ENCODE data around the gene SUPT5H. TPM values are rescaled to one million over a fixed set of nuclear protein-coding genes. Genes with fewer than 3 reads are reported as not detected.

SUPT5H gene
- total and polyA plus RNA-seq, 2 of the 8 experiments (the other 6 are each of a cell fraction or from before 2014, with no cell fraction given): 77.8 to 111 TPM

DNA sequence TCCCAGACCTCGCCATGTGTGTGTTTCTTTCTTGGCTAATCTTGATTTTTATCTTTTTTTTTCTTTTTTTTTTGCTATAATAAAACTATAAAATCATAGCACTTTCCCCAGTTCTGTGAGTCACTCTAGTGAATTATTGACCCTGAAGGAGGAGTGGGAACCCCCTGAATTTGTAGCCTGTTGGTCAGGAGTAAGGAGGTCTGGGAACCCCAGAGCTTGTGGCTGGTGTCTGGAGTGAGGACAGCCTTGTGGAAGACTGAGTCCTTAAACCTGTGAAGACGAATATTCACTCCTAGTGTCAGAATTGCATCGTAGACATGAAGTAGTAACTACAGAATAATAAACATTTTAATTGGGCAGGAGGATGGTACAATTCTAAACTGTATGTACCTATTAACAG, 79.8 kb downstream of the SUPT5H start:
- Histone ChIP-seq H2AK5ac (ENCODE audit: low read depth, low read length) (no peak overlapping the region), H4K5ac (ENCODE audit: insufficient read length, low read depth, low read length) (no peak overlapping the region), H4K20me1 (replicated peaks in 1 of 2; ENCODE audit: control insufficient read depth in 1 of 2, insufficient read depth in 2 of 2, low read length in 2 of 2) (peaks cover 0 to 4% of the 10 kb centered on the region in 2 experiments), H3K27me3 (replicated peaks in 1 of 4; ENCODE audit: control insufficient read depth in 3 of 4, extremely low read depth in 1 of 4, insufficient read depth in 3 of 4, low read length in 3 of 4) (no peaks in the 10 kb centered on the region), H3K27ac (ENCODE audit: low read depth, low read length) (no peak overlapping the region), H3K79me1 (ENCODE audit: low read depth, low read length) (no peaks in the 10 kb centered on the region), H4K91ac (replicated peaks; ENCODE audit: insufficient read length, low read length) (no peak overlapping the region), H2BK15ac (ENCODE audit: low read length) (no peak overlapping the region), H3K79me2 (ENCODE audit: control insufficient read depth in 1 of 2, insufficient read depth in 2 of 2, low read length in 2 of 2) (no peaks in the 10 kb centered on the region), H3K14ac (ENCODE audit: insufficient read length) (no peak overlapping the region), H3K4me2 (ENCODE audit: insufficient read depth in 1 of 2, low read depth in 2 of 2, low read length in 2 of 2) (no peak overlapping the region), H3K4me3 (ENCODE audit: extremely low read depth in 1 of 4, insufficient read depth in 2 of 4, low read depth in 3 of 4, low read length in 4 of 4) (no peak overlapping the region), H2BK120ac (replicated peaks; ENCODE audit: low read depth, low read length) (no peak overlapping the region), H3K4me1 (replicated peaks in 1 of 4; ENCODE audit: control insufficient read depth in 3 of 4, insufficient read depth in 4 of 4, low read length in 3 of 4) (no peaks in the 10 kb centered on the region), H2BK5ac (ENCODE audit: low read depth, low read length) (no peak overlapping the region), H3K23me2 (ENCODE audit: low read depth, low read length) (no peaks in the 10 kb centered on the region), H3K56ac (replicated peaks; ENCODE audit: insufficient read length, low read depth, low read length) (no peak overlapping the region), H2BK12ac (ENCODE audit: low read depth, low read length) (no peak overlapping the region), H3K9me3 (ENCODE audit: insufficient read depth in 2 of 2, low read depth in 1 of 2, low read length in 1 of 2) (no peaks in the 10 kb centered on the region), H2BK20ac (ENCODE audit: low read length) (no peak overlapping the region), H3K18ac (ENCODE audit: extremely low read depth, low read length) (no peak overlapping the region), H3K9ac (replicated peaks in 1 of 4; ENCODE audit: extremely low read depth in 1 of 4, low read depth in 3 of 4, low read length in 3 of 4) (no peak overlapping the region), H3K4ac (replicated peaks; ENCODE audit: insufficient read length, low read depth, low read length) (no peak overlapping the region), H3K36me3 (ENCODE audit: control insufficient read depth in 2 of 4, insufficient read depth in 4 of 4, low read length in 3 of 4) (peaks cover 2 to 11% (median 3%) of the 10 kb centered on the region in 4 experiments; a peak in 3 of 8 replicates), H2AFZ (ENCODE audit: low read length) (no peak overlapping the region), H4K8ac (ENCODE audit: extremely low read depth, insufficient read depth, low read length) (no peak overlapping the region), H3K23ac (ENCODE audit: insufficient read length) (no peak overlapping the region)
- no peak for DNase-seq (ENCODE audit: low read depth in 1 of 2, low spot score in 2 of 2)
- CTCF ChIA-PET (ENCODE audit: partially characterized antibody): interaction anchor here (0.7 to 10.6 kb wide), 5 partner anchors 8 to 50 kb away, joined by 3 to 101 read pairs (median 17); partner anchors contain the start of genes EID2, EID2B and SELENOV
- POLR2A ChIA-PET (ENCODE audit: partially characterized antibody): interaction anchor here (1.5 to 2.7 kb wide), 5 partner anchors 9 to 90 kb away, joined by 4 to 13 read pairs (median 8); partner anchors contain the start of gene RPS16
- 95% methylated on average over 3 of the region's 3 CpGs; no CpG with 5 or more reads in 1 of the 2 experiments for WGBS, 2 experiments (ENCODE audit: extremely low coverage in 1 of 2, insufficient coverage in 1 of 2, insufficient read length in 1 of 2, insufficient replicate concordance in 2 of 2, low coverage in 1 of 2, low lambda C conversion rate in 2 of 2, missing lambda C conversion rate in 1 of 2)
- no peak for TF ChIP-seq NRF1 (IDR thresholded peaks at IDR 0.05; ENCODE audit: low read depth, low read length)
- TF ChIP-seq, protein P1, sequence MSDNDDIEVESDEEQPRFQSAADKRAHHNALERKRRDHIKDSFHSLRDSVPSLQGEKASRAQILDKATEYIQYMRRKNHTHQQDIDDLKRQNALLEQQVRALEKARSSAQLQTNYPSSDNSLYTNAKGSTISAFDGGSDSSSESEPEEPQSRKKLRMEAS (IDR thresholded peaks at IDR 0.05): no peak
- FAIRE-seq: no peak

Small RNA genes within 50 kb of the gene (microRNA-seq; reads per million reads assigned to microRNA genes)
- gene MIR4530 (ENCODE audit: borderline microRNAs expressed in 2 of 2, borderline number of aligned reads in 2 of 2, borderline replicate concordance in 1 of 2): 0 to 0.46 reads per million in 2 experiments

Small RNA genes within 50 kb of the gene (small RNA-seq; reads per million reads assigned to genes)
- not detected for gene MIR4530 (ENCODE audit: insufficient read depth)

Other genes with a start within 250 kb of the SUPT5H start
- 2.8 and 3.2 TPM in 2 replicates for gene NCCRP1, start 248.6 kb upstream of the SUPT5H start, total RNA-seq (2021; fragmentation: NEBNext Ultra II Directional; extraction: Animal tissue kit (Norgen Biotek cat#: 25700))
- gene NCCRP1, start 248.6 kb upstream of the SUPT5H start, polyA plus RNA-seq (2011; rRNA removed): 7.9 and 11.2 TPM in 2 replicates
- not detected in 2 replicates for gene SYCN, start 241.3 kb upstream of the SUPT5H start, total RNA-seq (2021; fragmentation: NEBNext Ultra II Directional; extraction: Animal tissue kit (Norgen Biotek cat#: 25700))
- not detected in 2 replicates for gene SYCN, start 241.3 kb upstream of the SUPT5H start, polyA plus RNA-seq (2011; rRNA removed)
- not detected in 2 replicates for gene IFNL3, start 200.6 kb upstream of the SUPT5H start, total RNA-seq (2021; fragmentation: NEBNext Ultra II Directional; extraction: Animal tissue kit (Norgen Biotek cat#: 25700))
- gene IFNL3, start 200.6 kb upstream of the SUPT5H start, polyA plus RNA-seq (2011; rRNA removed): 0.11 TPM in 1 of 2 replicates, not detected in the other
- not detected in 2 replicates for gene IFNL4, start 196.7 kb upstream of the SUPT5H start, total RNA-seq (2021; fragmentation: NEBNext Ultra II Directional; extraction: Animal tissue kit (Norgen Biotek cat#: 25700))
- not detected in 2 replicates for gene IFNL4, start 196.7 kb upstream of the SUPT5H start, polyA plus RNA-seq (2011; rRNA removed)
- not detected in 2 replicates for gene IFNL2, start 177.2 kb upstream of the SUPT5H start, total RNA-seq (2021; fragmentation: NEBNext Ultra II Directional; extraction: Animal tissue kit (Norgen Biotek cat#: 25700))
- not detected in 2 replicates for gene IFNL2, start 177.2 kb upstream of the SUPT5H start, polyA plus RNA-seq (2011; rRNA removed)
- gene IFNL1, start 149.2 kb upstream of the SUPT5H start, total RNA-seq (2021; fragmentation: NEBNext Ultra II Directional; extraction: Animal tissue kit (Norgen Biotek cat#: 25700)): not detected in 2 replicates
- gene IFNL1, start 149.2 kb upstream of the SUPT5H start, polyA plus RNA-seq (2011; rRNA removed): not detected in 2 replicates
- 6.6 and 7.5 TPM in 2 replicates for gene LRFN1, start 124.7 kb upstream of the SUPT5H start, total RNA-seq (2021; fragmentation: NEBNext Ultra II Directional; extraction: Animal tissue kit (Norgen Biotek cat#: 25700))
- gene LRFN1, start 124.7 kb upstream of the SUPT5H start, polyA plus RNA-seq (2011; rRNA removed): 2.4 and 6.1 TPM in 2 replicates
- not detected in 2 replicates for gene GMFG, start 109.5 kb upstream of the SUPT5H start, total RNA-seq (2021; fragmentation: NEBNext Ultra II Directional; extraction: Animal tissue kit (Norgen Biotek cat#: 25700))
- 0.24 and 0.26 TPM in 2 replicates for gene GMFG, start 109.5 kb upstream of the SUPT5H start, polyA plus RNA-seq (2011; rRNA removed)
- gene SAMD4B, start 103.2 kb upstream of the SUPT5H start, total RNA-seq (2021; fragmentation: NEBNext Ultra II Directional; extraction: Animal tissue kit (Norgen Biotek cat#: 25700)): 158 and 161 TPM in 2 replicates
- 137 and 189 TPM in 2 replicates for gene SAMD4B, start 103.2 kb upstream of the SUPT5H start, polyA plus RNA-seq (2011; rRNA removed)
- gene PAF1, start 54.5 kb upstream of the SUPT5H start, total RNA-seq (2021; fragmentation: NEBNext Ultra II Directional; extraction: Animal tissue kit (Norgen Biotek cat#: 25700)): 31.4 and 33.1 TPM in 2 replicates
- 58.6 and 67.8 TPM in 2 replicates for gene PAF1, start 54.5 kb upstream of the SUPT5H start, polyA plus RNA-seq (2011; rRNA removed)
- 31.1 and 32.3 TPM in 2 replicates for gene MED29, start 54.2 kb upstream of the SUPT5H start, total RNA-seq (2021; fragmentation: NEBNext Ultra II Directional; extraction: Animal tissue kit (Norgen Biotek cat#: 25700))
- gene MED29, start 54.2 kb upstream of the SUPT5H start, polyA plus RNA-seq (2011; rRNA removed): 52.5 and 71.4 TPM in 2 replicates
- 10.9 and 12.2 TPM in 2 replicates for gene ZFP36, start 38.7 kb upstream of the SUPT5H start, total RNA-seq (2021; fragmentation: NEBNext Ultra II Directional; extraction: Animal tissue kit (Norgen Biotek cat#: 25700))
- gene ZFP36, start 38.7 kb upstream of the SUPT5H start, polyA plus RNA-seq (2011; rRNA removed): 4.0 and 7.3 TPM in 2 replicates
- gene PLEKHG2, start 32.9 kb upstream of the SUPT5H start, total RNA-seq (2021; fragmentation: NEBNext Ultra II Directional; extraction: Animal tissue kit (Norgen Biotek cat#: 25700)): 64.0 and 65.7 TPM in 2 replicates
- gene PLEKHG2, start 32.9 kb upstream of the SUPT5H start, polyA plus RNA-seq (2011; rRNA removed): 16.9 and 21.8 TPM in 2 replicates
- 2,433 and 2,482 TPM in 2 replicates for gene RPS16, start 9.6 kb upstream of the SUPT5H start, total RNA-seq (2021; fragmentation: NEBNext Ultra II Directional; extraction: Animal tissue kit (Norgen Biotek cat#: 25700))
- gene RPS16, start 9.6 kb upstream of the SUPT5H start, polyA plus RNA-seq (2011; rRNA removed): 7,810 and 9,546 TPM in 2 replicates
- 153 and 155 TPM in 2 replicates for gene TIMM50, start 35.3 kb downstream of the SUPT5H start, total RNA-seq (2021; fragmentation: NEBNext Ultra II Directional; extraction: Animal tissue kit (Norgen Biotek cat#: 25700))
- 187 and 217 TPM in 2 replicates for gene TIMM50, start 35.3 kb downstream of the SUPT5H start, polyA plus RNA-seq (2011; rRNA removed)
- gene DLL3, start 53.4 kb downstream of the SUPT5H start, total RNA-seq (2021; fragmentation: NEBNext Ultra II Directional; extraction: Animal tissue kit (Norgen Biotek cat#: 25700)): 11.3 and 12.2 TPM in 2 replicates
- 13.8 and 16.6 TPM in 2 replicates for gene DLL3, start 53.4 kb downstream of the SUPT5H start, polyA plus RNA-seq (2011; rRNA removed)
- gene SELENOV, start 69.6 kb downstream of the SUPT5H start, total RNA-seq (2021; fragmentation: NEBNext Ultra II Directional; extraction: Animal tissue kit (Norgen Biotek cat#: 25700)): 8.4 and 11.0 TPM in 2 replicates
- 10.7 and 21.8 TPM in 2 replicates for gene SELENOV, start 69.6 kb downstream of the SUPT5H start, polyA plus RNA-seq (2011; rRNA removed)
- gene EID2B, start 87.3 kb downstream of the SUPT5H start, total RNA-seq (2021; fragmentation: NEBNext Ultra II Directional; extraction: Animal tissue kit (Norgen Biotek cat#: 25700)): 2.4 and 3.4 TPM in 2 replicates
- 2.1 and 11.3 TPM in 2 replicates for gene EID2B, start 87.3 kb downstream of the SUPT5H start, polyA plus RNA-seq (2011; rRNA removed)
- gene EID2, start 94.6 kb downstream of the SUPT5H start, total RNA-seq (2021; fragmentation: NEBNext Ultra II Directional; extraction: Animal tissue kit (Norgen Biotek cat#: 25700)): 29.6 and 29.9 TPM in 2 replicates
- gene EID2, start 94.6 kb downstream of the SUPT5H start, polyA plus RNA-seq (2011; rRNA removed): 7.6 and 7.8 TPM in 2 replicates
- gene LGALS13, start 156.9 kb downstream of the SUPT5H start, total RNA-seq (2021; fragmentation: NEBNext Ultra II Directional; extraction: Animal tissue kit (Norgen Biotek cat#: 25700)): not detected in 2 replicates
- gene LGALS13, start 156.9 kb downstream of the SUPT5H start, polyA plus RNA-seq (2011; rRNA removed): not detected in 2 replicates
- not detected in 2 replicates for gene LGALS16, start 210.3 kb downstream of the SUPT5H start, total RNA-seq (2021; fragmentation: NEBNext Ultra II Directional; extraction: Animal tissue kit (Norgen Biotek cat#: 25700))
- gene LGALS16, start 210.3 kb downstream of the SUPT5H start, polyA plus RNA-seq (2011; rRNA removed): not detected in 2 replicates

Measured in H1 (cell line).